ENCODE results near the gene SLC2A9.
"Not testable (repeated sequence)": the region's sequence is repeated elsewhere in the genome, so short reads cannot be mapped to it uniquely, and the experiment has no call there.

The SLC2A9 gene

GRCh38 chr4:9927341-9928007 is 93.8 kb downstream of the SLC2A9 start:
- no peak for DNase-seq (ENCODE audit: low spot score)

GRCh38 chr4:9926586-9926985 is 94.7 kb downstream of the SLC2A9 start:
- DNase-seq (ENCODE audit: low spot score), result no peak

GRCh38 chr4:9925750-9926439 is 95.4 kb downstream of the SLC2A9 start:
- DNase-seq (ENCODE audit: low spot score), result no peak

- no peak for DNase-seq (ENCODE audit: low spot score)
These were observed 96.5 kb downstream of the SLC2A9 start for GRCh38 chr4:9924750-9925149.

- no peak for DNase-seq (ENCODE audit: low spot score)
These were observed 98.0 kb downstream of the SLC2A9 start for GRCh38 chr4:9923195-9923812.

DNA sequence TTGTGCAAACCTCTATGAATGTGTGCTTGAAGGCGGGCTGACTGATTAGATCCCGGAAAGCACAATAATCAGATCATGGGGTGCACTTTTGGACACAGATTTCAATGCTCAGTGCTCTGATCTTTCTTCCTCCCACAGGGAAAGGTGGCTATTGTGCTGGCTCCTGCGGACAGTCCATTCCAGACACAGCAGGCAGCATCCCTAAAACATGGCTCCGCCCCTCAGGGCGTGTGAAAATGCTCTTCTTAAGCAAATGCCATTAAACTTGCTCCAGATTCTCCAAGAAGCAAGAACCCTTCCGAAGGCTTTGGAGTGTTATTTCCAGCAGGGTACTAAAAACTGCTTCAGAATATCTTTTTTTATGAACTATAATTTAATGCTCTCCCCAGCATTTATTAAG is 100.0 kb downstream of the SLC2A9 start:
- no peak for DNase-seq (ENCODE audit: low spot score)

- no peak for DNase-seq (ENCODE audit: low spot score)
These were observed 101.3 kb downstream of the SLC2A9 start for GRCh38 chr4:9920029-9920428.

GRCh38 chr4:9919047-9919446 is 102.2 kb downstream of the SLC2A9 start:
- DNase-seq (ENCODE audit: low spot score), result no peak

DNA sequence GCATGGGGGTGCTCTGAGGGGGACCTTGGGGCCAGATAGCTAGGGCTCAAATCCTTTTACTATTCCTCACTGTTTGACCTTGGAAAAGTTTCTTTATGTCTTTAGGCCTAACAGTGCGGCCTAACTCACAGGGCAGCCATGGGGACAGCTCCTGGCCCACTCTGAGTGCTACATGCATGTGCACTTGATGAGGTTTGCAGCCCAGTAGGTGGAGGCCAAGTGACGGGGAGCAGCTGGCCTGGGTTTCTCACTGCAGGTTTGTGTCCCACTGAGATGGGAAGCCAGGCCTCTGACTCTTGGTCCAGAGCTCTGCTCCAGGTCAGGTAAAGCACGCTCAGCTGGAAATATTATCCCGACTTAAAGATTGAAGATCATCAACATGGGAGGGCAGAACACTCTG is 102.8 kb downstream of the SLC2A9 start:
- no peak for DNase-seq (ENCODE audit: low spot score)

- DNase-seq (ENCODE audit: low spot score), result no peak
These were observed 104.4 kb downstream of the SLC2A9 start for GRCh38 chr4:9916937-9917336.

DNA sequence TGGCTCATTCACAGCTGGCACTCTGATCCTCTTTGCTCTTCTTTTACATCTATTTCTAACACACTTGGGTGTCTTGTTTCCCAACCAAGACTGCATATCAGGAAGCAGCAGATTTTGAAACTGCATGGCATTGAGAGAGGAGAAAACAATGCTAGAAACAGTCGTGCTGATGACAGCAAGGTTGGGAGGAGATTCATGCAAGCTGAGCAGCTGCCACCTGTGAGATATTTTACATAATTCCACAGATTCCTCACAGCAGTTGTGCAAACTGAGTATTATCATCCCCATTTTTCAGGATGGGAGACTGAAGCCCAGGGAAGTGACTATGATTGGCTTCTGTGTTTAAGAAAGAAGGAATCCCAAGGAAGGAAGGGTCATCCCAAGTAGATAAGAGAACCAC is 105.0 kb downstream of the SLC2A9 start:
- no peak for DNase-seq (ENCODE audit: low spot score)

- DNase-seq (ENCODE audit: low spot score), result no peak
These were observed 107.5 kb downstream of the SLC2A9 start for GRCh38 chr4:9913846-9914245.

DNA sequence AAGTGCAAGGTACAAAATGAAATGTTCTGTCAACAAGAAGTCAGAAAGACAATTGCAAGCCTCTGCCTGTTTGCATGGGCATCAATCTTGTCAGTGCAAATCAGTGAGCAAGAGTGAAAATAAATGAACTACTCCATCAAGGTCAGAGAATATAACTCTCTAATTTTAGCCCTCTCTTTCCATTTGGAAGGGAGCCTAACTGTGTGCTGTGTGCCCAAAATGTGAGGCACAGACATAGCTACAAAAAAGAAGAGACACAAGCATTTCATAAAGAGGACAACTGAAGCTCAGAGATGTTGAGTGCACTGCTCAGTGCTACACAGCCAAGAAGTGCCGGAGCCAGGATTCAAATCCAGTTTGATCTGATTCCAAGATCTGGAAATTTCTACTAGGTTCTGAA is 114.3 kb downstream of the SLC2A9 start:
- no peak for DNase-seq (ENCODE audit: low spot score)

- no peak for DNase-seq (ENCODE audit: low spot score)
These were observed 116.2 kb downstream of the SLC2A9 start for GRCh38 chr4:9904976-9905587.

GRCh38 chr4:9903317-9903716 is 118.0 kb downstream of the SLC2A9 start:
- no peak for DNase-seq (ENCODE audit: low spot score)

DNA sequence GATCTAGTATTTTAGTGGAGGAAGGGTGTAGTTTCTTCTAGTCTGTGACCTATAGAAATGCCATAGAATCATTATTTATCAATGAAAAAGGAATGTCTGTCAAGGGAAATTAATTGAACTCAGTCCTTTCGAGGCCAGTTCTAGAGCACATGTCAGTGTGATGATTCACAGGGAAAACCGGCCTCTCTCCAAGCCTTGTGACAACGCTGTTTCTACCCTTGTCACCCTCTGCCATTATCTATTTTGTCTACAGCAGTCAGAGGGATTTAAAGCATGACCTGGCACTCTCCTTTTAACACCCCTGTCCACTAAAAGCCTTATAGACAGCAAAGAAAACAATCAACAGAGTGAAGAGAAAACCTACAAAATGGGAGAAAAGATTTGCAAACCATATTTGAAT is 120.0 kb downstream of the SLC2A9 start:
- DNase-seq (ENCODE audit: low spot score), result no peak

DNA sequence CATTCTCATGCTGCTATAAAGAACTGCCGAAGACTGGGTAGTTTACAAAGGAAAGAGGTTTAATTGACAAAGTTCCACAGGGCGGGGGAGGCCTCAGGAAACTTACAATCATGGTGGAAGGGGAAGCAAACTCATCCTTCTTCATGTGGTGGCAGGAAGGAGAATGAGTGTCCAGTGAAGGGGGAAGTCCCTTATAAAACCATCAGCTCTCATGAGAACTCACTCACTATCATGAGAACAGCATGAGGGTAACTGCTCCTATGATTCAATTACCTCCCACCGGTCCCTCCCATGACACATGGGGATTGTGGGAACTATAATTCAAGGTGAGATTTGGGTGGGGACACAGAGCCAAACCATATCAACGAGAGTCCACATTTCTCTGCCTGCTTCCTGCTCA is 120.7 kb downstream of the SLC2A9 start:
- not testable (repeated sequence) for DNase-seq (ENCODE audit: low spot score)

DNA sequence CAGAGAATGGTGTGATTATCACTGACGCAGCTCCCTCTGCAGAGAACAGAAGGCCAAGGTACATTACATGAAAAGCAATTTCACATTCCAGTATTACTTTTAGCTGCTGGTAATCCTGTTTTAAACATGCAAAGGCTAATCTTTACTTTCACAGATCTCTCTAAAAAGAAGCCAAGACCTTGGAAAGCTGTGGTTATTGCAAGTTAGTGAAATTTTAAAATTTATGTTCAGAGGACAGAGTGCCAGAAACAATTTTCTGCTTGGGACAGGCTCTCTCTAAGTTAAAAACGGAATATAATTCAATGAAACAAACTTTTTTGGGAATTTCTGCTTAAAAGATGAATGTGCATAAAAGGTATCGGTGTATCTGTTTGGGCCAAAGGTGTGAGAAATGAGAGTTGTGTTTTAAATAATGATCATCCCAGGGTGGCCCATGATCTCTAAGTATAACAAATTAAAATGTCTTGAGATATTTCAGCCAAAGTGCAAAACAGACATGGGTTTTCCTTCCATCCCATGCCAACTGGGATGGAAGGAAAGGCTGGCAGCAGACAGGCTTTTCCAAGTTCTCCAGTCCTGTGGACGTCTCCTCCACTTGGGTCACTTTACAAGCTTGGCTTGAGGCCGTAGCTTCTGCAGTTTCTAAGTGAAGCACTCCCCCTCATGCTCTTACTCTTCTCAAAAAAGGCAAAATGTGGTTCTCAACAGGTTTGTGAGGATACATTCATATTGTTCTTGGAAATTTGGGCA is 121.8 kb downstream of the SLC2A9 start:
- no peak for DNase-seq (ENCODE audit: low spot score)

GRCh38 chr4:9898596-9899305 is 122.5 kb downstream of the SLC2A9 start:
- DNase-seq (ENCODE audit: low spot score), result no peak

GRCh38 chr4:9895333-9895705 is 126.0 kb downstream of the SLC2A9 start:
- no peak for DNase-seq (ENCODE audit: low spot score)

DNA sequence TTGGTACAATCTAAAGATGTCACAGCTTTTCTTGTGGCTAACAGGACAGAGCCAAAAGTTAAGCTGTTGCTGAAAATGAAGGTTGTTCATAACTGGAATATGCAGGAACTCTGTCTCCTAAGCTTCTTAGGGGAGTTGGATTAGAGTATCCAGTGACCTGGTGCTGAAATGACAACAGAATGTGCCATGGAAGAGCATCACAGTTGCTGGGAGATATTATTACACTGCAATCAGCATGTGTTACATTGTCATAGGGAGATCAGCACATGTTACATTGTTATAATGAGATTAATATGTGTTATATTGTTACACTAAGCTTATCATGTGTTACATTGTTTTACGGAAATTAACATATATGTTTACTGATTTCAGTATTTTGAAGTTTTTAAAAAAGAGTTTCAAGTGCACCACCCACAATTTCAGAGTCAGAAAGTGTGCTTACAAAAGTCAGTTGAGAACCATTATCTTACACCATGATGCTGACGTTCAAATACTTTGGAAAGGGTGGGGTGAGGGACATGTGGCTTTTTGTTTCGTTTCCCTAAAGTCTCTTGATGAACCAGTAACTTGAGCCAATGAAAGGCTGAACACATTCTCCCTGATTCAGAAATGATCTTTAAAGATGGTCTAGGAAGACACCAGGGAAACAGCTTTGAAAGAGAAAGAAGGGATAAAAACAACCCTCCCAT is 126.5 kb downstream of the SLC2A9 start:
- no peak for DNase-seq (ENCODE audit: low spot score)

Measured in SK-N-DZ (cell line).